Small intestine (tissue), 7 donors: ENCODE measurements around the gene KCNN3. TPM values are rescaled to one million over a fixed set of nuclear protein-coding genes. Genes with fewer than 3 reads are reported as not detected.

ENCODE experiments used
- DNase-seq, 2 donors: peaks; one replicate each; pipeline versions ENCODE4 v3.0.0 to v3.0.0-alpha.2; 2013
- FAIRE-seq: peaks from 2 replicates; lab custom pipeline; 2012; peaks lifted over from hg19 to GRCh38; lab: Jason Lieb, UNC
- H3K27ac ChIP-seq, 3 donors: one replicate each; pipeline ENCODE4 v1.5.1; 2013; ENCODE audit warnings: low read length in 2 of 3, mild to moderate bottlenecking in 2 of 3, control low read depth in 1 of 3, inconsistent platforms in 1 of 3, low read depth in 1 of 3, moderate library complexity in 1 of 3
- H3K27me3 ChIP-seq, 3 donors: one replicate each; pipeline ENCODE4 v1.6.1; 2013; ENCODE audit warnings: low read length in 3 of 3, inconsistent platforms in 1 of 3; ENCODE audit not compliant: control insufficient read depth in 3 of 3, insufficient read depth in 3 of 3
- H3K36me3 ChIP-seq, 3 donors: one replicate each; pipeline ENCODE4 v1.6.1; 2013; ENCODE audit warnings: low read length in 3 of 3, inconsistent platforms in 1 of 3, low read depth in 1 of 3, mild to moderate bottlenecking in 1 of 3, moderate library complexity in 1 of 3; ENCODE audit not compliant: control insufficient read depth in 3 of 3, insufficient read depth in 2 of 3
- H3K4me1 ChIP-seq, 3 donors: one replicate each; pipeline ENCODE4 v1.6.1; 2013; ENCODE audit warnings: low read length in 2 of 3, inconsistent platforms in 1 of 3, low read depth in 1 of 3, mild to moderate bottlenecking in 1 of 3, moderate library complexity in 1 of 3; ENCODE audit not compliant: control insufficient read depth in 3 of 3, insufficient read depth in 2 of 3
- H3K4me3 ChIP-seq, 3 donors: one replicate each; pipeline ENCODE4 v1.5.1; 2013; ENCODE audit warnings: low read length in 3 of 3, control low read depth in 1 of 3, inconsistent platforms in 1 of 3, low read depth in 1 of 3, mild to moderate bottlenecking in 1 of 3, moderate library complexity in 1 of 3
- H3K9me3 ChIP-seq, 2 donors: one replicate each; pipeline ENCODE4 v1.6.1; 2013; ENCODE audit warnings: low read depth in 1 of 2, low read length in 1 of 2; ENCODE audit not compliant: control insufficient read depth in 2 of 2, insufficient read depth in 1 of 2
- WGBS, 3 donors: extraction: QIAGEN DNeasy Blood & Tissue Kit; methylation state at CpG; one replicate each; pipeline ENCODE4 v1.1.7; 2013; 5-methylcytosine and 5-hydroxymethylcytosine counted together
- polyA plus RNA-seq, 4 donors: library from polyadenylated mRNA; stranded (reverse) in 3 of 4; unstranded in 1 of 4; fragments of 200-250 nt in 3 of 4; fragments of 120-200 nt in 1 of 4; gene quantifications; one replicate each; pipeline versions ENCODE4 v1.2.1 to v1.2.3, GENCODE V29; 2013
- donor health status: healthy with polysubstance abuse.
- donor health status: control.
- donor health status: control.
- donor health status: Bipolar disorder and iron deficiency.
- donor health status: healthy.

KCNN3 gene
- polyA plus RNA-seq, 4 donors = 0.27 to 1.6 (median 0.94) TPM

DNA sequence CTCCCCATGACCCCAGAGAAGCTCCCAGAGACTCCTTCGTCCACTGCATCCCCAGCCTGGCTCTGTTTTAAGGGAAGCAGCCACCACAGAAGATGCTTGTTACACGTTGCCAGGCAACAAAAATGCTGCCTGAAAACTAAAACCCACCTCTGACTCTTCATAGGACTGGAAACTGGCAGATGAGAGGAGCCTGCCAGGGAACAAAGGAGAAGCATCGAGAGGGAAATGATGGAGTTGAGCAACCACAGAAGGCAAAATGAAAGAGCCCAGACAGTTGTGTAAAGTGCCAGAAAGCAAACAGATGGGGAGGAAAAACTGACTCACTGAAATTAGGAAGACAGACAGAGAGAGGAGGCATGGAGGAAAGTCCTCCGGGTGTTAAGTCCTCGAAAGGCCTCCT is 118.4 kb downstream of the KCNN3 start:
- Histone ChIP-seq H3K4me1 (peaks cover 0 to 10% (median 0%) of the 10 kb centered on the region in 3 donors), H3K9me3 (no peaks in the 10 kb centered on the region), H3K36me3 (no peaks in the 10 kb centered on the region), H3K27ac (no peak overlapping the region), H3K4me3 (no peak overlapping the region), H3K27me3 (peaks cover 0 to 47% (median 0%) of the 10 kb centered on the region in 3 donors)
- no peak for DNase-seq
- 43 to 52% (median 49%) methylated on average over 5 of the region's 5 CpGs for WGBS, 3 donors
- no peak for FAIRE-seq

DNA sequence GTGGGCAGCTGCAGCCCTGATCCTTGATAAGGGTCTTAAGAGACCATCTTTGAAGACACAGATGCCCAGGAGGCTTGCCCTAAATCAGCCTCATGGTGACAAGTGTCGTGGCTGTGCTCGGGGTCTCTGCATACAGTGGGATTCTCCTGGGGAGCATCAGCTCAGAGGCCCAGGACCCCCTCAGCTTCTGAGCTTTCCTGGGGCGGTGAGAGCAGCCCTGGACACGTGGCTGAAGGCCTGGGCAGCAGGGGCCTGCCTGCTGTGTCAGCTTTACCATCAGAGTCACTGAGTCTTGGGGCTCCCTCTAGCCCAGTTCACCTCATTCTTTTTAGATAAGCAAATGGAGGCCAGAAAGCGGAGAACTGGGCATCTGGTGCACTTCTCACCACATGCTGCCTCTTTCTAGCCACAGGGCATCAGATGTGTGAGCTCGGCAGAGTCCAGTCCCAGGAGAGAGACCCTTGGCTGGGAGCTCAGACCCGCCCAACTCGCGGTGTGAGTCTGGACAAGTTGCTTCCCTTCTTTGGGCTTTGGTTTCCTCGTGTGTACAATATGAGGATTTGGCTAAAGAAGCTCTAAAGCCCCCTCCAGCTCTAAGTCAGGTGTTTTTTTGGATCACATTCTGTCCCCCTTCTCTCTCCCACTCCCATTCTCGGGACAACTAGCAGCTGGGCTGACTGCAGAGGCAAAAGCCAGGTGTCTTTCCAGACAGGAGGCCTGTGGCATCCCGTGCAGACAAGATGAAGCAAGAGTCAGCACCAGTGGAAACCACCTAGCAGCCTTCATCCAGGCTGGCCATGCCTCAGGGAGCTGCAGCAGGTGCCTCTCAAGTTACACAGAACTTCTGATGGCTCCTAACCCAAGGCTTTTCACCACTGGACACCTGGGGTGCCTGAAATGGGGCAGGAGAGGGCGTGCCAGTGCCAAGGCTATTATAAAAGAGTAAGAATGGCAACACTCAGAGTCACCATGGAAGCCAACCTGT is 119.1 kb downstream of the KCNN3 start:
- no peaks in the 10 kb centered on the region for H3K36me3 ChIP-seq
- H3K27me3 ChIP-seq = peaks cover 0 to 54% (median 0%) of the 10 kb centered on the region in 3 donors
- no peak for DNase-seq
- no peaks in the 10 kb centered on the region for H3K9me3 ChIP-seq
- no peak for FAIRE-seq
- WGBS, 3 donors = 68 to 86% (median 71%) methylated on average over 13 of the region's 13 CpGs
- H3K4me3 ChIP-seq = no peak overlapping the region
- H3K4me1 ChIP-seq = peaks cover 0 to 10% (median 0%) of the 10 kb centered on the region in 3 donors
- no peak overlapping the region for H3K27ac ChIP-seq

DNA sequence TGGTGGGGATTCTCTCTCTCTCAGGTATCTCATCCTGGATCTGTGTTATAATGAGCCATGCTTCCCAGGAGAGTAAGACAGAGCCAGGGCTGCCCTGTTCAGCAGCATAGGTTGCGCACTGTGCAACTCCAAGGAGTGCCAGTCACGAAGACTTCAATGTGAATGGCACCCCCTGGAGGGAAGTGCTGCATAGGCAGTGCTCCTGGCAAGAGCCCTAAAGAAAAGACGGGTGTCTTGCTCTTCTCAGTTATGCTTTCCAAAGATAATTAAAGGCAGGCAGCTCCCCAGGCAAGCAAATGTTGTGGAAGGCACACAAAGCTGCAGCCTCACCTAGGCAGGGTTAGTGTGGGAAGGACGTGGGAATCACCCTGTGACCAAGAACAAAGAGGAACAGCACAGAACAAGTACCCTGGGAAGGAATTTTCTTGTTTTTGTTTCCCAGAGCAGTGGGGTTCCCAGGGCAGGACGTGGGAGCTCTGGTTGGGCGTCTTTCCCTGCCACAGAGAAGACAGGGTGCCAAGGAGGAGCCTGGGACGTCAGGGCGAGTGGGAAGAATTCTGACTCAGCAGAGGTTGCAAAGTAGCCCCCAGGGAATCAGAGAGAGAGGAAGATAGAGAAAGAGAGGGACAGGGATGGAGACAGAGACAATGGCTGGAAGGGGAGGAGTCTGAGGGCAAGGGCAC is 120.9 kb downstream of the KCNN3 start:
- WGBS, 3 donors = 60 to 74% (median 70%) methylated on average over 8 of the region's 8 CpGs
- DNase-seq (peak in 1 of 2 donors; percentile 37), FAIRE-seq (no peak)
- H3K36me3 ChIP-seq = no peaks in the 10 kb centered on the region
- no peaks in the 10 kb centered on the region for H3K9me3 ChIP-seq
- H3K27me3 ChIP-seq = peaks cover 0 to 59% (median 0%) of the 10 kb centered on the region in 3 donors
- H3K4me3 ChIP-seq = no peak overlapping the region
- H3K4me1 ChIP-seq = peaks cover 0 to 10% (median 3%) of the 10 kb centered on the region in 3 donors
- no peak overlapping the region for H3K27ac ChIP-seq

DNA sequence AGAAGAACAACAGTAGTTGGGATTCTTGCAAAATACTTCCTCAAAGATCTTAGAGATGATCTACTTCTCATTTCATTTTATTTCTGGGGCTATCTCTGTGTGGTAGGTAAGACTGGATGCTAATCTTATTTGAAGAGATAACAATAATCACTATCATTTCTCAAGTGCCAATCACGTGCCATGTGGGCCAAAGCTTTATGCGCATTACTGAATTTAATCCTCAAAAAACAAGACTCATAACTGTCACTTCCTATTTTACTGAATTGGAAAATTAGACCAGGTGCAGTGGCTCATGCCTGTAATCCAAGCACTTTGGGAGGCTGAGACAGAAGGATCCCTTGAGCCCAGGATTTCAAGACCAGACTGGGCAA is 121.7 kb downstream of the KCNN3 start:
- FAIRE-seq = no peak
- DNase-seq = no peak
- peak overlapping the region in 1 of 3 donors; percentile 10 for H3K27ac ChIP-seq
- peaks cover 0 to 10% (median 3%) of the 10 kb centered on the region in 3 donors for H3K4me1 ChIP-seq
- no peak overlapping the region for H3K4me3 ChIP-seq
- no peaks in the 10 kb centered on the region for H3K9me3 ChIP-seq
- H3K27me3 ChIP-seq = peaks cover 0 to 61% (median 0%) of the 10 kb centered on the region in 3 donors
- H3K36me3 ChIP-seq = no peaks in the 10 kb centered on the region
- 49 to 59% (median 51%) methylated on average over 2 of the region's 2 CpGs for WGBS, 3 donors

DNA sequence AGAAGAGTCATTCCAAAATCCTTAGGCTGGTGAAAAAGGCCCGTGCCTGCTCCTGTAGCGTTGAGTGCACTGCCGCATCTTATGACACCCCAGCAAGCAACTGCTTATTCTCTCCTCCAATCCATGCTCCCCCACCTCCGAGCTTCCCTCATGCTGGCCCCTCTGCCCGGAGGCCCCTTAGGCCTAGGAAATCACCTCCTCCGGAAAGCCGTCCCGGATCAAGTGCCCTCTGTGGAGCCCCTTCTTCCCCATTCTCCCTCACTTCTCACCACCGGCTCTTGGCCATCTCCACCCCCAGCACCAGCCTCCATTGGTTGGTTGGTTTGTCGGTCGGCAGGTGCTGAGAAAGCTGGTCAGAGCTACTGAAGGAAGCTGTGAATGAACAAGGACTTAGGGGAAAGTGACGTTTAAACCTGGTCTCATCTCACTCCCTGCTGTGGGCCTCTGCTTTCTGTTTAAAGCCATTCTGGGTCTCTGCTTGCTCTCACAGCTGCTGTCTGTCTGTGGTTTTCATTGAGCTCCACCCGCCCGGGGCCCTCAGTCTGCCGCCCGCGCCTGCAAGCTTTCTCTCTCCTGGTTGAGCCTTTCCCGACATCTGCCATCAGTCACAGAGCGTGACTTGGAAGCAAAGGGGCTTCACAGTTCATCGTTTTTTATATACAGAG is 122.2 kb downstream of the KCNN3 start:
- Histone ChIP-seq H3K4me3 (no peak overlapping the region), H3K27me3 (peaks cover 0 to 65% (median 0%) of the 10 kb centered on the region in 3 donors), H3K9me3 (no peaks in the 10 kb centered on the region), H3K36me3 (no peaks in the 10 kb centered on the region), H3K4me1 (peaks cover 0 to 10% (median 3%) of the 10 kb centered on the region in 3 donors), H3K27ac (peak overlapping the region in 2 of 3 donors; percentile 28 to 36)
- 22 to 27% (median 23%) methylated on average over 20 of the region's 20 CpGs for WGBS, 3 donors
- FAIRE-seq (no peak), DNase-seq (peak; percentile 8 to 36)

DNA sequence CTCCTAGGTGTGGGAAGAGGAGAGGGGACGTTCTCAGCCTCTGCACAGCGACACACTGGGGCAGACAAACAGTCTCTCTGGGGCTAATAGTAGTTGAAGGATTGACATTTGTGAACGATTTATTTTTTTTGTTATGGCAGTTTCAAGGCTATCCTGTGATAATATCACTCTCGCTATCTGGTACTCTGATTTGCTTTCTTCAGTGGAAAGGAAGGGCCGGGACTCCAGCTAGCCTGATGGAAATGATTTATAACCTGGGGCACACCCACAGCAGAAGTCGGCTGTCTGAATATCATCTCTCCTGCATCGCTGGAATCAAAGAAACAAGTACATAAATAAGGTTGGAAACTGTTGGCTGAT is 122.7 kb downstream of the KCNN3 start:
- Histone ChIP-seq H3K4me1 (peaks cover 0 to 10% (median 3%) of the 10 kb centered on the region in 3 donors), H3K9me3 (no peaks in the 10 kb centered on the region), H3K4me3 (no peak overlapping the region), H3K27ac (no peak overlapping the region), H3K27me3 (peaks cover 0 to 69% (median 0%) of the 10 kb centered on the region in 3 donors), H3K36me3 (no peaks in the 10 kb centered on the region)
- DNase-seq (no peak), FAIRE-seq (no peak)
- 17 to 39% (median 30%) methylated on average over 7 of the region's 7 CpGs for WGBS, 3 donors

DNA sequence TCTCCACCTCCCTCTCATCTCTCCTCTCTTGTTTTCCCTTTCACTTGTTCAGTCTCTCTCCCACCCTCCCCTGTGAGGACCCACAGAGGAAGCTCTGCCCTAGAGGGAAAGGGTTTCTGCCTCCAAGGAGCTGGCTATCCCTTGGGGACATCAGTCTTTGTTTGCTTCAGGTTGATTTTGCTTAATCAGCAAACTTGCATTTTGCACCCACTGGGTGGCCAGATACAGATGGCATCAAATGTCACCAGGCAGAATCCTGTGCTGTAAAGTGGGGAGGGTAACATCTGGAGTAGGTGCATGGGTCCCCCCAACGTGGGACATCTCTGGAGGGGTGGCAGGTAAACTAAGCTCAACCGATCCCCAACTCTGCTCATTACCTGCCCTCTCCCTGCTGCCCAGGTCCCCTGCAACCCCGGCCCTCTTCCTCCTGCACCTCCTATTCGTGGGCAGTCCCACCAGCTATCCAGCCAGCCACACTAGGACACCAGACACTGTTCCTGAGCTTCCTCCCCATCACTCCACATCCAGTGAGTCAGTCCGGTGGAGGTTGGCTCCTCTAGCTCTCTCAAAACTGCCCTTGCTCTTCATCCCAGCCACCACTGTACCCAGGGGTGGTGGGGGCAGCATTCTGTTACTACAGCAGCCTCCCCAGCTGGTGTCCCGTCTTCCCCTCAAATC is 123.3 kb downstream of the KCNN3 start:
- FAIRE-seq (no peak), DNase-seq (no peak)
- no peaks in the 10 kb centered on the region for H3K36me3 ChIP-seq
- peaks cover 0 to 73% (median 0%) of the 10 kb centered on the region in 3 donors for H3K27me3 ChIP-seq
- 57 to 76% (median 60%) methylated on average over 6 of the region's 6 CpGs for WGBS, 3 donors
- peaks cover 0 to 10% (median 3%) of the 10 kb centered on the region in 3 donors for H3K4me1 ChIP-seq
- no peak overlapping the region for H3K27ac ChIP-seq
- no peak overlapping the region for H3K4me3 ChIP-seq
- no peaks in the 10 kb centered on the region for H3K9me3 ChIP-seq
